ENCODE measurements around the gene HDAC4. TPM values are rescaled to one million over a fixed set of nuclear protein-coding genes. Genes with fewer than 3 reads are reported as not detected.

HDAC4 gene
- total RNA-seq, 6 experiments from 2014 or later, result 7.4 to 13.0 (median 9.5) TPM

- Mint-ChIP-seq H3K27ac (no peak overlapping the region), H3K36me3 (ENCODE audit: low read depth) (no peaks in the 10 kb centered on the region), H3K4me1 (ENCODE audit: low read depth) (peaks cover 10% of the 10 kb centered on the region), H3K9me3 (no peaks in the 10 kb centered on the region), H3K4me3 (no peak overlapping the region), H3K27me3 (ENCODE audit: insufficient read depth) (peaks cover 7% of the 10 kb centered on the region)
- DNase-seq, result no peak
- TF ChIP-seq CTCF (IDR thresholded peaks at IDR 0.05), result no peak
Measured at GRCh38 chr2:239116456-239117246, 284.2 kb downstream of the HDAC4 start.

GRCh38 chr2:239115616-239116015, 285.2 kb downstream of the HDAC4 start:
- H3K27ac Mint-ChIP-seq, result no peak overlapping the region
- no peaks in the 10 kb centered on the region for H3K9me3 Mint-ChIP-seq
- H3K27me3 Mint-ChIP-seq (ENCODE audit: insufficient read depth), result peaks cover 4% of the 10 kb centered on the region
- DNase-seq, result no peak
- no peak for TF ChIP-seq CTCF (IDR thresholded peaks at IDR 0.05)
- peaks cover 10% of the 10 kb centered on the region for H3K4me1 Mint-ChIP-seq (ENCODE audit: low read depth)
- H3K36me3 Mint-ChIP-seq (ENCODE audit: low read depth), result no peaks in the 10 kb centered on the region
- H3K4me3 Mint-ChIP-seq, result no peak overlapping the region

GRCh38 chr2:239114616-239115265, 286.1 kb downstream of the HDAC4 start:
- Mint-ChIP-seq H3K27ac (no peak overlapping the region), H3K9me3 (no peaks in the 10 kb centered on the region), H3K4me3 (no peak overlapping the region), H3K4me1 (ENCODE audit: low read depth) (peaks cover 10% of the 10 kb centered on the region), H3K36me3 (ENCODE audit: low read depth) (no peaks in the 10 kb centered on the region), H3K27me3 (ENCODE audit: insufficient read depth) (peaks cover 4% of the 10 kb centered on the region)
- no peak for DNase-seq
- peak; percentile 27 for TF ChIP-seq CTCF (IDR thresholded peaks at IDR 0.05)

GRCh38 chr2:239114119-239114581, 286.7 kb downstream of the HDAC4 start:
- Mint-ChIP-seq H3K4me3 (no peak overlapping the region), H3K4me1 (ENCODE audit: low read depth) (peaks cover 10% of the 10 kb centered on the region), H3K27me3 (ENCODE audit: insufficient read depth) (peaks cover 4% of the 10 kb centered on the region), H3K9me3 (no peaks in the 10 kb centered on the region), H3K36me3 (ENCODE audit: low read depth) (no peaks in the 10 kb centered on the region), H3K27ac (no peak overlapping the region)
- DNase-seq, result peak; percentile 16
- no peak for TF ChIP-seq CTCF (IDR thresholded peaks at IDR 0.05)

- H3K36me3 Mint-ChIP-seq (ENCODE audit: low read depth), result no peaks in the 10 kb centered on the region
- peaks cover 10% of the 10 kb centered on the region for H3K4me1 Mint-ChIP-seq (ENCODE audit: low read depth)
- H3K4me3 Mint-ChIP-seq, result no peak overlapping the region
- peaks cover 4% of the 10 kb centered on the region for H3K27me3 Mint-ChIP-seq (ENCODE audit: insufficient read depth)
- DNase-seq, result no peak
- no peak overlapping the region for H3K27ac Mint-ChIP-seq
- no peak for TF ChIP-seq CTCF (IDR thresholded peaks at IDR 0.05)
- H3K9me3 Mint-ChIP-seq, result no peaks in the 10 kb centered on the region
Measured at GRCh38 chr2:239113615-239114014, 287.2 kb downstream of the HDAC4 start.
